SK-N-SH (cell line): ENCODE results near the gene INPP5K.

Experiments
- GABPA ChIP-seq: IDR thresholded peaks from 2 replicates; pipeline ENCODE4 v1.4.0; 2012; ENCODE audit warnings: low read depth, mild to moderate bottlenecking
- JUND ChIP-seq: IDR thresholded peaks from 2 replicates; pipeline ENCODE4 v1.4.0; 2012
- MXI1 ChIP-seq: IDR thresholded peaks from 2 replicates; pipeline ENCODE4 v1.6.1; 2012; ENCODE audit warnings: mild to moderate bottlenecking, low read depth, low read length, improper control_type of control experiment
- POLR2AphosphoS5 ChIP-seq: IDR thresholded peaks from 2 replicates; pipeline ENCODE4 v1.6.1; 2012; ENCODE audit warnings: low read depth, low read length
- RAD21 ChIP-seq: IDR thresholded peaks from 2 replicates; pipeline ENCODE4 v1.6.1; 2012; ENCODE audit warnings: mild to moderate bottlenecking, low read length
- TAF1 ChIP-seq: IDR thresholded peaks from 2 replicates; pipeline ENCODE4 v1.6.1; 2012; ENCODE audit warnings: low read depth, mild to moderate bottlenecking, low read length, moderate library complexity, borderline replicate concordance
- TEAD4 ChIP-seq: IDR thresholded peaks from 2 replicates; pipeline ENCODE4 v1.4.0; 2012; ENCODE audit warnings: mild to moderate bottlenecking, borderline replicate concordance; ENCODE audit not compliant: insufficient read depth
- TF ChIP-seq, protein P1 (sequence below): fragments of 200-600 bp; sonication (generic); IDR thresholded peaks from 2 replicates; pipeline ENCODE4 v1.6.1; 2017; ENCODE audit warnings: antibody characterized with exemption, mild to moderate bottlenecking, moderate library complexity
- TF ChIP-seq, protein P2 (sequence below): fragments of 150-350 bp; IDR thresholded peaks from 2 replicates; pipeline ENCODE4 v1.6.1; 2016; ENCODE audit warnings: mild to moderate bottlenecking, low read depth, low read length
- TF ChIP-seq, protein P3 (sequence below): IDR thresholded peaks from 2 replicates; pipeline ENCODE4 v1.4.0; 2012; ENCODE audit warnings: low read depth, borderline replicate concordance
- TF ChIP-seq, protein P4 (sequence below): IDR thresholded peaks from 2 replicates; pipeline ENCODE4 v1.4.0; 2012; ENCODE audit warnings: low read depth, borderline replicate concordance

DNA sequence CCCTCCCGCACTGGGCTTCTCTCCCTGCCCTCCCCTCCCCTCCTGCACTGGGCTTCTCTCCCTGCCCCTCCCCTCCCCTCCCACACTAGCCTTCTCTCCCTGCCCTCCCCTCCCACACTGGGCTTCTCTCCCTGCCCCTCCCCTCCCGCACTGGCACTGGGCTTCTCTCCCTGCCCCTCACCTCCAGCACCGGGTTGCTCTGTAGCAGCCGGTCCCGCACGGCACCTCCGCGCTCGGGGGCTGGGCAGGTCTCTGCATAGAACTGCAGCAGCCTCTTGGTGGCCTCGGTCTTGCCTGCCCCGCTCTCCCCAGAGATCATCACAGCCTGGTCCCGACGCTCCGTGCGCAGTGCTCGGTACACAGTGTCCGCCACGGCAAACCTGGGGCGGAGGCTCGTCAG is 33.7 kb downstream of the INPP5K start:
- TF ChIP-seq GABPA (no peak), TAF1 (no peak), RAD21 (no peak), TEAD4 (no peak), JUND (no peak), MXI1 (no peak), POLR2AphosphoS5 (no peak)
- TF ChIP-seq, protein P1, sequence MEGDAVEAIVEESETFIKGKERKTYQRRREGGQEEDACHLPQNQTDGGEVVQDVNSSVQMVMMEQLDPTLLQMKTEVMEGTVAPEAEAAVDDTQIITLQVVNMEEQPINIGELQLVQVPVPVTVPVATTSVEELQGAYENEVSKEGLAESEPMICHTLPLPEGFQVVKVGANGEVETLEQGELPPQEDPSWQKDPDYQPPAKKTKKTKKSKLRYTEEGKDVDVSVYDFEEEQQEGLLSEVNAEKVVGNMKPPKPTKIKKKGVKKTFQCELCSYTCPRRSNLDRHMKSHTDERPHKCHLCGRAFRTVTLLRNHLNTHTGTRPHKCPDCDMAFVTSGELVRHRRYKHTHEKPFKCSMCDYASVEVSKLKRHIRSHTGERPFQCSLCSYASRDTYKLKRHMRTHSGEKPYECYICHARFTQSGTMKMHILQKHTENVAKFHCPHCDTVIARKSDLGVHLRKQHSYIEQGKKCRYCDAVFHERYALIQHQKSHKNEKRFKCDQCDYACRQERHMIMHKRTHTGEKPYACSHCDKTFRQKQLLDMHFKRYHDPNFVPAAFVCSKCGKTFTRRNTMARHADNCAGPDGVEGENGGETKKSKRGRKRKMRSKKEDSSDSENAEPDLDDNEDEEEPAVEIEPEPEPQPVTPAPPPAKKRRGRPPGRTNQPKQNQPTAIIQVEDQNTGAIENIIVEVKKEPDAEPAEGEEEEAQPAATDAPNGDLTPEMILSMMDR: no peak
- TF ChIP-seq, protein P2, sequence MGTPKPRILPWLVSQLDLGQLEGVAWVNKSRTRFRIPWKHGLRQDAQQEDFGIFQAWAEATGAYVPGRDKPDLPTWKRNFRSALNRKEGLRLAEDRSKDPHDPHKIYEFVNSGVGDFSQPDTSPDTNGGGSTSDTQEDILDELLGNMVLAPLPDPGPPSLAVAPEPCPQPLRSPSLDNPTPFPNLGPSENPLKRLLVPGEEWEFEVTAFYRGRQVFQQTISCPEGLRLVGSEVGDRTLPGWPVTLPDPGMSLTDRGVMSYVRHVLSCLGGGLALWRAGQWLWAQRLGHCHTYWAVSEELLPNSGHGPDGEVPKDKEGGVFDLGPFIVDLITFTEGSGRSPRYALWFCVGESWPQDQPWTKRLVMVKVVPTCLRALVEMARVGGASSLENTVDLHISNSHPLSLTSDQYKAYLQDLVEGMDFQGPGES: no peak
- TF ChIP-seq, protein P3, sequence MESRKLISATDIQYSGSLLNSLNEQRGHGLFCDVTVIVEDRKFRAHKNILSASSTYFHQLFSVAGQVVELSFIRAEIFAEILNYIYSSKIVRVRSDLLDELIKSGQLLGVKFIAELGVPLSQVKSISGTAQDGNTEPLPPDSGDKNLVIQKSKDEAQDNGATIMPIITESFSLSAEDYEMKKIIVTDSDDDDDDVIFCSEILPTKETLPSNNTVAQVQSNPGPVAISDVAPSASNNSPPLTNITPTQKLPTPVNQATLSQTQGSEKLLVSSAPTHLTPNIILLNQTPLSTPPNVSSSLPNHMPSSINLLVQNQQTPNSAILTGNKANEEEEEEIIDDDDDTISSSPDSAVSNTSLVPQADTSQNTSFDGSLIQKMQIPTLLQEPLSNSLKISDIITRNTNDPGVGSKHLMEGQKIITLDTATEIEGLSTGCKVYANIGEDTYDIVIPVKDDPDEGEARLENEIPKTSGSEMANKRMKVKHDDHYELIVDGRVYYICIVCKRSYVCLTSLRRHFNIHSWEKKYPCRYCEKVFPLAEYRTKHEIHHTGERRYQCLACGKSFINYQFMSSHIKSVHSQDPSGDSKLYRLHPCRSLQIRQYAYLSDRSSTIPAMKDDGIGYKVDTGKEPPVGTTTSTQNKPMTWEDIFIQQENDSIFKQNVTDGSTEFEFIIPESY: no peak
- TF ChIP-seq, protein P4, sequence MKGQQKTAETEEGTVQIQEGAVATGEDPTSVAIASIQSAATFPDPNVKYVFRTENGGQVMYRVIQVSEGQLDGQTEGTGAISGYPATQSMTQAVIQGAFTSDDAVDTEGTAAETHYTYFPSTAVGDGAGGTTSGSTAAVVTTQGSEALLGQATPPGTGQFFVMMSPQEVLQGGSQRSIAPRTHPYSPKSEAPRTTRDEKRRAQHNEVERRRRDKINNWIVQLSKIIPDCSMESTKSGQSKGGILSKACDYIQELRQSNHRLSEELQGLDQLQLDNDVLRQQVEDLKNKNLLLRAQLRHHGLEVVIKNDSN: no peak
